AG09309 (cell line): ENCODE results near the gene HCAR3.
"Not testable (repeated sequence)": the region's sequence is repeated elsewhere in the genome, so short reads cannot be mapped to it uniquely, and the experiment has no call there.

Experiments used
- DNase-seq: peaks from one replicate; pipeline ENCODE4 v3.0.0-alpha.2; 2010; ENCODE audit warnings: low read depth
- H3K4me3 ChIP-seq: 2 replicates; pipeline ENCODE4 v1.5.1; 2011; ENCODE audit warnings: mild to moderate bottlenecking, low read depth, low read length, moderate library complexity; ENCODE audit not compliant: control insufficient read depth
- CTCF ChIP-seq: IDR thresholded peaks from 2 replicates; pipeline ENCODE4 v1.5.1; 2011; ENCODE audit warnings: mild to moderate bottlenecking, low read depth, low read length, inconsistent platforms; ENCODE audit not compliant: insufficient read depth, control insufficient read depth; ENCODE audit errors: missing control alignments

Gene HCAR3

GRCh38 chr12:122721057-122721545, 4.5 kb upstream of the HCAR3 start:
- no peak overlapping the region for H3K4me3 ChIP-seq
- DNase-seq, result no peak
- TF ChIP-seq CTCF, result no peak

- not testable (repeated sequence) for DNase-seq, H3K4me3 ChIP-seq
Measured at GRCh38 chr12:122715211-122715610, 1.4 kb downstream of the HCAR3 start.

GRCh38 chr12:122713491-122714188, 3.0 kb downstream of the HCAR3 start:
- H3K4me3 ChIP-seq, DNase-seq: not testable (repeated sequence)

- not testable (repeated sequence) for DNase-seq, H3K4me3 ChIP-seq
Measured at GRCh38 chr12:122711266-122711665, 5.3 kb downstream of the HCAR3 start.

GRCh38 chr12:122710341-122710740, 6.3 kb downstream of the HCAR3 start:
- not testable (repeated sequence) for DNase-seq, H3K4me3 ChIP-seq

GRCh38 chr12:122709287-122709686, 7.3 kb downstream of the HCAR3 start:
- H3K4me3 ChIP-seq, DNase-seq: not testable (repeated sequence)

- DNase-seq, H3K4me3 ChIP-seq: not testable (repeated sequence)
Measured at GRCh38 chr12:122703841-122704240, 12.8 kb downstream of the HCAR3 start.

- not testable (repeated sequence) for H3K4me3 ChIP-seq, DNase-seq
Measured at GRCh38 chr12:122702890-122703611, 13.6 kb downstream of the HCAR3 start, which contains the start of gene HCAR2. TSS of gene HCAR2 (minus strand) at chr12:122703357. CDS start at chr12:122703283, 74 bp downstream.

GRCh38 chr12:122701481-122701880, 15.1 kb downstream of the HCAR3 start:
- not testable (repeated sequence) for DNase-seq, H3K4me3 ChIP-seq

GRCh38 chr12:122700038-122700710, 16.4 kb downstream of the HCAR3 start:
- not testable (repeated sequence) for H3K4me3 ChIP-seq, DNase-seq

- not testable (repeated sequence) for H3K4me3 ChIP-seq, DNase-seq
Measured at GRCh38 chr12:122696922-122697321, 19.7 kb downstream of the HCAR3 start.

GRCh38 chr12:122691566-122691965, 25.0 kb downstream of the HCAR3 start:
- no peak for TF ChIP-seq CTCF
- H3K4me3 ChIP-seq, result no peak overlapping the region
- no peak for DNase-seq
